Measurements from ENCODE around the gene TNFAIP2. TPM values are rescaled to one million over a fixed set of nuclear protein-coding genes. Genes with fewer than 3 reads are reported as not detected.
A peak's percentile ranks its signal among the peaks of the same experiment; 100 is the strongest.

Gene TNFAIP2
- total and polyA plus RNA-seq, 2 donors (not counting 3 experiments of a cell fraction or from before 2014, with no cell fraction given): 31.6 to 42.7 TPM

DNA sequence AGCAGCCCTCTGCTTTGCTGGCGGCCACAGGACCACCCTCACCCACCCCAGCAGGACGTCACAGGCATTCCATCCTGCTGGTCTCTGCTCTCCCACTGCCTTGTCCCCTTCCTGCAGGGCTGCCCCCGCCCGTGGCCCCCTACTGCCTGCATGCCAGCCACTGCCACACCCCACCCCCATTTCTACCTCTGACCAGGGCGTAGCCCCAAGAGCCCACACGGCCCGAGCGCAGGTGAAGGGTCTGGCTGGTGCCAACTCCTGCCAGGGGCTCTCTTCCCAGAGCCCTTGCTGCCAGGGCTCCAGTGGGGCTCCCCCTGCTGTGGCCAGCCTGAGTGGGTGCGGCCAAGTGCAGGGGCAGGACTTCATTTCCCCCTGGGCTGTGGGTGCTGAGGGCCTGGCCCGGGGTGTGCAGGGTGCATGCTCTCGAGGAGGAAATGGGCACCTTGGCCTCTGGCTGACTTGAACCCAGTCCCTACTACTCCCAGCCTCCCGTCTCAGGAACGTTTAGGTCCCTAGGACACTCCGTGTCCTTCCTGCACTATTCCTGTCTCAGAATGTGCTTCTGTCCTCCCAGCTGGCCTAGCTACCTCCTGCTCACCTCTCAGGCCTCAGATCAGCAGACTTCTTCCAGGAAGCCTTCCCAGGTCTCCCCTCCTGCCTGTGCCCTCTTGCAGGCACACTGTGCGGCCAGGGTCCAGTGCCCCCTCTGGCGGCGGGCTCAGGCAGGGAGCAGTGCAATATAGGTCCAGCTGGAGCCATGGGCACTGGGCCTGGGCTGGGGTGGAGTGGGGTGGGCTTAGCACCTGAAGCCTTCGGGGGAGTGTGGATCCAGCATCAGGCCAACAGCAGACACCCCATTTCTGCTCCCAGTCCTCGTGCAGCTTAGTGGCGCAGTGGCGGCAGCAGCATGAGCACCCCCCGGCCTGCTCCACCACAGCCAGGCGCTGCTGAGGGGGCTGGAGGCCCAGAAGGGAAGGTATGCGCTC lies 37.9 kb upstream of the TNFAIP2 start:
- no peak overlapping the region for H3K4me3 ChIP-seq (replicated peaks in 1 of 3; ENCODE audit: insufficient read depth in 1 of 3, low read depth in 1 of 3, low read length in 3 of 3)
- dilution Hi-C loops (cut with MboI; ENCODE audit: extremely low pct_ligation_motif_present, low sequenced_read_pairs): no loop called here
- CTCF ChIA-PET: interaction anchor here (1.0 to 1.7 kb wide), 3 partner anchors 9 to 19 kb away, joined by 3 to 5 read pairs (median 5); no protein-coding TSS in a partner anchor
- H2AFZ ChIP-seq (ENCODE audit: low read depth, low read length): no peak overlapping the region
- H3K27me3 ChIP-seq (ENCODE audit: control insufficient read depth in 2 of 2, insufficient read depth in 2 of 2, low read length in 2 of 2): peaks cover 6 to 9% of the 10 kb centered on the region in 2 experiments
- no peaks in the 10 kb centered on the region for H3K79me2 ChIP-seq (ENCODE audit: control insufficient read depth, insufficient read depth, low read length)
- H3K9ac ChIP-seq (replicated peaks; ENCODE audit: extremely low read depth, insufficient read depth, low read length): no peak overlapping the region
- H3K4me1 ChIP-seq (ENCODE audit: control insufficient read depth, extremely low read depth, insufficient read depth, low read length): no peaks in the 10 kb centered on the region
- DNase-seq (ENCODE audit: low read depth, low spot score): no peak
- H3K4me2 ChIP-seq (ENCODE audit: insufficient read depth, low read length): no peak overlapping the region
- no peak overlapping the region for H3K27ac ChIP-seq (ENCODE audit: insufficient read depth, low read depth, low read length)
- intact Hi-C loops (cut with micrococcal nuclease): no loop called here
- FAIRE-seq: no peak
- H3K9me3 ChIP-seq (replicated peaks; ENCODE audit: control insufficient read depth, insufficient read depth, low read length): no peaks in the 10 kb centered on the region
- H3K36me3 ChIP-seq (ENCODE audit: control insufficient read depth in 2 of 2, extremely low read depth in 1 of 2, insufficient read depth in 2 of 2, low read length in 2 of 2): no peaks in the 10 kb centered on the region
- TF ChIP-seq GATA2 (IDR thresholded peaks at IDR 0.05; ENCODE audit: insufficient read depth, insufficient read length, low read depth, low read length): no peak
- TF ChIP-seq, protein P1, sequence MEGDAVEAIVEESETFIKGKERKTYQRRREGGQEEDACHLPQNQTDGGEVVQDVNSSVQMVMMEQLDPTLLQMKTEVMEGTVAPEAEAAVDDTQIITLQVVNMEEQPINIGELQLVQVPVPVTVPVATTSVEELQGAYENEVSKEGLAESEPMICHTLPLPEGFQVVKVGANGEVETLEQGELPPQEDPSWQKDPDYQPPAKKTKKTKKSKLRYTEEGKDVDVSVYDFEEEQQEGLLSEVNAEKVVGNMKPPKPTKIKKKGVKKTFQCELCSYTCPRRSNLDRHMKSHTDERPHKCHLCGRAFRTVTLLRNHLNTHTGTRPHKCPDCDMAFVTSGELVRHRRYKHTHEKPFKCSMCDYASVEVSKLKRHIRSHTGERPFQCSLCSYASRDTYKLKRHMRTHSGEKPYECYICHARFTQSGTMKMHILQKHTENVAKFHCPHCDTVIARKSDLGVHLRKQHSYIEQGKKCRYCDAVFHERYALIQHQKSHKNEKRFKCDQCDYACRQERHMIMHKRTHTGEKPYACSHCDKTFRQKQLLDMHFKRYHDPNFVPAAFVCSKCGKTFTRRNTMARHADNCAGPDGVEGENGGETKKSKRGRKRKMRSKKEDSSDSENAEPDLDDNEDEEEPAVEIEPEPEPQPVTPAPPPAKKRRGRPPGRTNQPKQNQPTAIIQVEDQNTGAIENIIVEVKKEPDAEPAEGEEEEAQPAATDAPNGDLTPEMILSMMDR (IDR thresholded peaks at IDR 0.05; ENCODE audit: extremely low read depth in 1 of 2, insufficient read depth in 1 of 2, low read depth in 1 of 2, low read length in 2 of 2): peak; percentile 22 to 45
- no TSS peak for BruUV-seq (replicated peaks)
- POLR2A ChIA-PET: no interaction called here
- no peaks in the 10 kb centered on the region for H4K20me1 ChIP-seq (replicated peaks; ENCODE audit: control insufficient read depth, extremely low read depth, insufficient read depth, low read length)
- no peaks in the 10 kb centered on the region for H3K9me1 ChIP-seq (replicated peaks; ENCODE audit: control insufficient read depth, extremely low read depth, insufficient read depth, low read length)
